Activated CD4-positive, CD25-positive, alpha-beta regulatory T cell treated with anti-CD3 and anti-CD28 coated beads, Interleukin-2, amount 50 U/mL, for 16 hours (primary cell): ENCODE results near the gene TSPAN33.
"Not testable (repeated sequence)": the region's sequence is repeated elsewhere in the genome, so short reads cannot be mapped to it uniquely, and the experiment has no call there.

Experiments
- DNase-seq: peaks from one replicate; pipeline ENCODE4 v3.0.0-alpha.2; 2020; ENCODE audit warnings: low read depth, low spot score

The TSPAN33 gene, protein sequence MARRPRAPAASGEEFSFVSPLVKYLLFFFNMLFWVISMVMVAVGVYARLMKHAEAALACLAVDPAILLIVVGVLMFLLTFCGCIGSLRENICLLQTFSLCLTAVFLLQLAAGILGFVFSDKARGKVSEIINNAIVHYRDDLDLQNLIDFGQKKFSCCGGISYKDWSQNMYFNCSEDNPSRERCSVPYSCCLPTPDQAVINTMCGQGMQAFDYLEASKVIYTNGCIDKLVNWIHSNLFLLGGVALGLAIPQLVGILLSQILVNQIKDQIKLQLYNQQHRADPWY

DNA sequence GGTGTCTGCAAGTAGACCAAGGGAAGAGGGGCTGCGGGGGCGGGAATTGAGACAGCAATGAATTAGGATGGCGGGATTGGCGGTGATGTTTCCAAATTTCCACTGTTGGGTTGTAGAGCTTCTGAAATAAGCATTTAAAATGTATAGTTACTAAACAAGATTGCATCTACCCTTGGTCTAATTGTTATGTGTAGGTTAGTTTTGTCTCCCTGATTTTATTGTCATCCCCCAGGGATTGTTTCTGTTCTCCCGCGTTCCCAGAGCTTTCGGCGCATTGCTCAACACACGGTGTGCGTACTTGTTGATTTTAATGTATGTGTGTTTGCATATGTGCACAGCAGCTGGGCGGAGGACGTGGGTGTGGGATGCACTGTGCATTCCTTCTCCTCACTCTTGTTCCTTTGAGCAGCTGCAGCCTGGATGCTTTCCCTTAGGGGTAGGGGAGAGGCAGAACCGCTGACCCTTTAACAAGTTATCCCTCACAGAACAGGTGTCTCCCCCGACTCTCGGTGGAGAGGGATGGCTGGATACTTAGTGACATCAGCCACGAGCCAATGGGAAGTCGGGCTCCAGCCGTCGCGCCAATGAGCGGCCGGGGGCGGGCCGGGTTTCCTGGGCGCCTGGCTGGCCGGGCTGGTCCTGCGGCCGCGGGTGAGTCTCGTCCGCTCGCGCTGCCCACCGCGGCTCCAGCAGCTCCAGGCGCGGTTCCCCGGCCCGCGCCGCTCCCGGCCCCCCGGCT, at the start of gene TSPAN33:
TSS of gene TSPAN33 (plus strand) at position 613 of the 739 bp plus-strand sequence. CDS start 274 bp downstream, outside the sequence.
- peak; percentile 44 for DNase-seq

DNA sequence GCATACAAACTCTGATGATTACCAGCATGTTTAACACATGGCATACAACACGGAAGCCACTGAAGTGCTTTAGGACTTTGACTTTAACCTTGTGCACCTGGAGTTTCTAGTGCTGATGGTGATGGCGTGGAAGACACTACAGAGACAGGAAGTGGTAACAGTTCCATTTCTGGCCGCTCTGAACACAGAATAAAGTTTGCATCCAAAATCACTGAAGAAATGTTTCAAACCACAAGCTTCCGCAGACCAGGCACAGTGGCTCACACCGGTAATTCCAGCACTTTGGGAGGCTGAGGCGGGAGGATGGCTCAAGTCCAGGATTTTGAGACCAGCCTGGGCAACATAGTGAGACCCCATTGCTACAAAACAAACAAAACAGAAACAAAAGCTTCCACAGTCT, 49.2 kb upstream of the TSPAN33 start:
- DNase-seq = no peak

DNA sequence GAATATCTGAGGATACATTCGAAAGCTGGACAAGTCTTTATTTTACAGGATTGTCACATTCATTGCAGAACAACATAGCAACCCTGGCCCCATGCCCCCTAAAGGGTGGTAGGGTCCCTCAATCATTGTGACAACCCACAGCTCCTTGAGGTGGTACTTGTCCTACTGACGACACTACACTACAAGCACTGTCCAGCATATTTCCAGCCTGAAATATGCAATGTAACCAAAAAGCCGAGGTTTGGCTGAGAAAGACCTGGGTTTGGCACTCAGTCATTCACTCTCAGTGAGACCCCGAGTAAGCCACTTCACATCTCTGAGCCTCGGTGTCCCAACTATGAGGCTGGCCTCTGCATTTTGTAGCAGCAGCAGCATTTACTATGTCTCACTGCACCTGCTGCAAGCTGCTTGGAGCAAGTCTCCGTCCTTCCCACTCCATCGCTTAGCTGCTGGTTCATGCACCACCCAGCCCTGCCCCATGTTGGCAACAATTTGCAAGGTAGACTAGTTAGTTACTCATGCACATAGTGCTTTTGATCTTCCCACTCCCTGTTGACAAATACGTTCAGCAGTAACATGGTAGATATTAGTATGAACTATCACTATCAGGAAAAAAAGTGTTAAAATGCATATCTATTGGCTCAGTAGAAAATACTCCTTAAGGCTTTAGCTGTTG, 46.0 kb upstream of the TSPAN33 start:
- no peak for DNase-seq

DNA sequence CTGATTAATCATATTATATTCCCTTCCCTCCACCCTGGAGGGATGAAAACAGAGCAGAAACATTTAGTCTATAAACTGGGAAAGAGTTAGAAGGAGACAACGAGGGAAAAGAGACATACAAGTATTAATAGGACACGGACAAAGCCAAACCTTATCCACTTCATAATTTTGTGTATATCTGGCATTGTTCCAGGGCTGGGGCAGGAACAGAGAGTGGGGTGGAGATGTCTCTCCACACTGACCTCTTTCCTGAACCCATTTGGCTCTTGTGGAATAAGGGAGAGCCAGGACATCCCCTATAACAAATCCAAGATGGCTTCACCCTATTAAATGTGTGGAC, 43.7 kb upstream of the TSPAN33 start:
- DNase-seq = no peak

DNA sequence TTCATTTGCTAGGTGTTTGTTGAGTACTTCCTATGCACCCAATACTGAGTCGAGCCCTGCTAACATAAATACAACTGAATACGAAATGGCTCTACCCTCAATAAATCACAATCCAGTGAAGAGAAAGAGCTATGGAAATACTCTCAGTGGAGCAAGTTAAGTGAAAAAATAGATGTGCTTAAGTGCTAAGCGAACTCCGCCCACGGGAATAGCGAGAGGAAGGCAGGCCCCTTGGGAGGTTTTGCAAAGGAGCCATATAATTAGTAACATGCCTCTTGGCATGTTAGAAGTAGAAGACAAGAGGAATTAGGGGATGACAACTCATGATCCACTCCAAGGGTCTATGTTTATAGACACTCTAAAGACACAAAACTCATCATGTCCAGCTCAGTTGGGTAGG, 42.8 kb upstream of the TSPAN33 start:
- no peak for DNase-seq

DNA sequence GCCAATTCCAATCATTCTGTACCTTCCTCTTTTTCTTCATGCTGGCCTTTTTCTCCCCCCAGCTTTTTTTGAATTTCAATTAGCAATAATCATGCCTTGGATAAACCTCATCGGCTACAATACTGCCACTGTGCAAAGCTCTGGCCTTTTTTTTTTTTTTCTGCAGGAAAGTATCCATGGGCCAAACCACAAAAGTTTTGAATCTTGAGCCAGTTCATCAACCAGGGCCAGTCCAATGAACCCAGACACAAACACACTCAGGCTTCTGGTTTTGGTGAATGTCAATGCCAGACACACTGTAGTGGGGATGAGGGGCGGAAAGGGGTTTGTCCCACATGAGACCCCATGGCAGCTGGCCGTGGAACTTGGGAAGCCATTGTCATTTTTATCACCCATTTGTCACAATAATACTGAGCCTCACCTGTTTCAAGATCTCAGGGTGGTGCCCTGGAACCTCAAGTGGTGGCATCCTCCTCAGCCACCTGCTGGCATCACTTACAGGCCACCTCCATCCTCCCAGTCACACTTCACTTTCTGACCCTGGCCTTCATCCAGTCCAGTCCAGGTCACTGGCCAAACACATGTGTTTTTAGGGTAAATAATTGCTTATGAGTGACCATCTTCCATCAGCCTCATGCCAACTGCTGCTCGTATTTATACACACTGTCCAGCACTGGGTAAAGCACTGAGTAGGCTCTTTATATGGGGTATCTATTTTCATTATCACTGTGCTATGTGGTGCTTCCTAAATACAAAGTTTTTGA, 40.8 kb upstream of the TSPAN33 start:
- DNase-seq = no peak

DNA sequence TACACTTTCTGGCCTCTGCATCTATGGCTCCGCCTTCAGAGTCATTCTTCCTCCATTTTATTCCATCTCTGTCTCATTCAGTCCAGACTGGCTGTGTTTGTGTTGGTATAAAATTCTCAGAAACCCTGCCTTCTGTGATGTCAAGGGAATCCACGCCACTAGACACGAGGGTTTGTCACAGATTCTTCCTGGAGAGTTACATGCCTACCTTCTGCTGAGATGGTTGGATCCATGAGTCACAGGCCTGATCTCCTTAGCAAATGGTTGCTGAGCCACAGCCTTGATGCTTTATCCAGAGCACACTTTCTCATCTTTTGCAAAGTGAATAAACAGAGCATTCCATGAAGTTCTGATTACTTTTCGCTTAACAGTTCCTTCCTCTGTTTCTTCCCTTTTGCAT, 35.9 kb upstream of the TSPAN33 start:
- no peak for DNase-seq

DNA sequence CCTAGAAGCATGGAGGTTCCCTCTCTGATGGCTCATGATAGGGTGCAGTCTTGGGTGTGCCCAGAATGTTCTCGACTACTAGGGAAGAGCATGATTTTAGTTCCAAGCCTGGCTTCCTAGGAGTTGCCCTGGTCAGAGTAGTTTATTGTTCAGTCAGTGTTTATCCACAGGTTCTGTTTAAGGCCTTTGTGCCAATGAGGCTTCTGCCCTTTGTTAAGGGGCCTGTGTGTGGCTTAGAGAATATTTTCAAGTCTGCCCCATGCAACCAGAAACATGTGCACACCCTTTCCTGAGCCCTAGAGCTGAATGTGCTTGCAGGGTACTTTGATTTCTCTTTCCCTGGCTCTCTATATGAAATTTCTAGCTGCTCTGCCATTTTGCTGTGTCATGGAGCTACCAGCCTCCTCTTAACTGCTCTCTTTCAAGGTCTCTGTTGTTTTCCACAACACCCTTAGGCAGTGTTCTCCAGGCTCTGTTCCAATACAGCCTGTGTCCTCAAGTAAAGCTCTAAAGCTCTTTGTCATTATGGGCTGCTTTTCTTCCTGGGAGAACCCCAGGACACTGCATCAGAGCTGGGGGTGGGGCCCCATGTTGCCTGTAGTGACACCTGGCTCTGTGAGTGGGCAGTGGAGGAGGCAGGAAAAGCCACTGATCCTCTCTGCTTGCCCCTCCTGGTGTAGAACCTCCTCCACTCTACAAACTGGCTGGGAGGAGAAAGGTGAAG, 34.1 kb upstream of the TSPAN33 start:
- DNase-seq = no peak

DNA sequence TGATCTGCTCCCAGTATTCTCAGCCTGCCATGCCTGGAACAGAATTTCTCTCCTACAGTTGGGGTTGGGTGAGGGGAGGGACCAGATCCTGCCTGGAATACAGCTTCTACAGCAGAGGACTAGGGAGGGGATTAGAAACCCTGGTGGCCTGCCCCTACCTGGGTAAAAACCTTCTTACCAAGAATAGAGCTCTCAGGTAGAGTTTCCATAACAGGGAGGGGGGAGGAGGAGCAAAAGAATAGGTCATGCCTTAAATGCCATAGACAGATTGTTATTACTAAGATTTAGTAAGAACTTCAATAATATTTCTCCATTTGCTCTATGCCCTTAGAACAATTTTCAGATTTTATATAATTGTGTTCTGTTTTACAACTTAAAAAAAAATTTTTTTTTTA, 33.5 kb upstream of the TSPAN33 start:
- DNase-seq = no peak

DNA sequence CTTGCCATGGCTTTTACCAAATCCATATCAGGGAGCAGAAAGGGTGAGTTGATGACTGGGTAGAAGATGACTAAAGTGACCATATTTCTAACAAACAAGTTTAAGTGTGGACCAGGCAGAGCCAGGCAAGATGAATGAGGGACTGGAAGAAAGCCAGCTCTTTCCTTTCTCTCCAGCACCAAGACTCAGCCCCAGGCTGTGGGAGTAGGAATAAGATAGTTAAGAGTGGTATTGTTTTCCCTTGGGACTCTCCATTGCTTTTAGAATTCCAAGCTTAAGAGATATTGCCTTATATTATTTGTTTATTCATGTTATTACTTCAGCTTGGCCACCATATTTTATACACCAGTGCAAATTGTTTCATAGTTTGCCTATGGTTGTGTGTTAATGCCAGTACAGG, 28.8 kb upstream of the TSPAN33 start:
- no peak for DNase-seq

DNA sequence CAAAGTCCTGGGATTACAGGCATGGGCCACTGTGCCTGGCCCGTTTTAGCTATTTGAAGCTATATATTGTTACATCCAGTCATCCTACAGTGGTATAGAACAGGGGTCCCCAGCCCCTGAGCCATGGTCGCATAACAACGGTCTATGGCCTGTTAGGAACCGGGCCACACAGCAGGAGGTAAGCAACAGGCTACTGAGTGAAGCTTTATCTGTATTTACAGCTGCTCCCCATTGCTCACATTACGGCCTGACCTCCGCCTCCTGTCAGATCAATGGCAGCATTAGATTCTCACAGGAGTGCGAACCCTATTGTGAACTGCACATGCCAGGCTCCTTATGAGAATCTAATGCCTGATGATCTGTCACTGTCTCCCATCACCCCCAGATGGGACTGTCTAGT, 26.3 kb upstream of the TSPAN33 start:
- DNase-seq = no peak

DNA sequence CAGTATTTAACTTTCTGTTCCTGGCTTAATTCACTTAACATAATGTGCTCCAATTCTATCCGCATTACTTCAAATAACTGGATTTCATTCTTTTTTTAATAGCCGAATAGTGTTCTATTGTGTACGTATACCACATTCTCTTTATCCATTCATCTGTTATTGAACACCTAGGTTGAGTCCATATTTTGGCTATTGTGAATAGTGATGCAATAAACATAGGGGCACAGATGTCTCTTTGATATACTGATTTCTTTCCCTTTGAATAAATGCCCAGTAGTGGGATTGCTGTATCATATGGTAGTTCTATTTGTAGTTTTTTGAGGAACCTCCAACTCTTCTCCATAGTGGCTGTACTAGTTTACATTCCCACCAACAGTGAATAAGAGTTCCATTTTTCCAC, 25.5 kb upstream of the TSPAN33 start:
- DNase-seq = no peak

DNA sequence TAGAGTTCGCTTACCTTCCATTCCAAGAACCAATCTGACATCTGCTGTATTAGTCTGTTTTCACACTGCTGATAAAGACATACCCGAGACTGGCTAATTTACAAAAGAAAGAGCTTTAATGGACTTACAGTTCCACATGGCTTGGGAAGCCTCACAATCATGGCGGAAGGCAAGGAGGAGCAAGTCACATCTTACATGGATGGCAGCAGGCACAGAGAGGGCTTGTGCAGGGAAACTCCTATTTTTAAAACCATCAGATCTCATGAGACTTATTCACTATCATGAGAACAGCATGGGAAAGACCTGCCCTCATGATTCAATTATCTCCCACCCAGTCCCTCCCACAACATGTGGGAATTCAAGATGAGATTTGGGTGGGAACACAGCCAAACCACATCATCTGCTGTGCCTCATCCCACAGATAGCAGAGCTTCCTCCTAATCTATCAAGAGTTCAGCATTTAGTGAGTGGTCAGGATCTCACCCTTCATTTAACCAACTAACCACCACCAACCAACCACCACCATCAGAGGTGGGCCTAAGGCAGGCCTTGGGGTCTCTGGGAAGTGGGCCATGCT, 22.9 kb upstream of the TSPAN33 start:
- DNase-seq = not testable (repeated sequence)

DNA sequence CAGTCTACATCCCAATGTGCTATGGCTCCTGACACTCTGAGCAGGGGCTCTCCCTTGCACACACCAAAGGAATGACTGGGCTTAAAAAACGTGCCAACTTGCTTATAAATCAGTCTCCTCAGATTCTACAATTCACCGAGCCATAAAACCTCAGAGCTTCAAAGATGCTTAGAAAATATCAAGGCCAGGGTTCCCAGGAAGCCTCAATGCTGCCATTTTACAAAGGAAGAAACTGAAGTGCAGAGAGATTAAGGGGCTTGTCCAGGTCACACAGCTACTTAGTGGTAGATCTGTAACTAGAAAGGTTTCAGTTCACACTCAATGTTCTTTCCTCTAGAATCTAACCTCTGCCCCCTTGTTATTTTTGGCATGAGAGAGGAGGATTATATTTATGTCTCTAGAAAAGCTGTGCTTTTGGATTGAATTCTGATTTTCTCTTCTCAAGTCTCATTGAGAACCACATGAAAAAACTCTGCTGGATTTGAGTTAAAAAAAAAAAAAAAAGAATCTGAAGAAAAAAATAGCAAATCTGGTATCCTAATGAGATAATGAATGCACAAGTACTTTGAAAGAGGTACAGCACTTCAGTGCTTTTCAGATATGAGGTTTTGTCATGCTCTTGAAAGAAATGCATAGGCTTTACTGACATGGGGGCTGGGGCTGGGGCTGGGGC, 22.3 kb upstream of the TSPAN33 start:
- no peak for DNase-seq

DNA sequence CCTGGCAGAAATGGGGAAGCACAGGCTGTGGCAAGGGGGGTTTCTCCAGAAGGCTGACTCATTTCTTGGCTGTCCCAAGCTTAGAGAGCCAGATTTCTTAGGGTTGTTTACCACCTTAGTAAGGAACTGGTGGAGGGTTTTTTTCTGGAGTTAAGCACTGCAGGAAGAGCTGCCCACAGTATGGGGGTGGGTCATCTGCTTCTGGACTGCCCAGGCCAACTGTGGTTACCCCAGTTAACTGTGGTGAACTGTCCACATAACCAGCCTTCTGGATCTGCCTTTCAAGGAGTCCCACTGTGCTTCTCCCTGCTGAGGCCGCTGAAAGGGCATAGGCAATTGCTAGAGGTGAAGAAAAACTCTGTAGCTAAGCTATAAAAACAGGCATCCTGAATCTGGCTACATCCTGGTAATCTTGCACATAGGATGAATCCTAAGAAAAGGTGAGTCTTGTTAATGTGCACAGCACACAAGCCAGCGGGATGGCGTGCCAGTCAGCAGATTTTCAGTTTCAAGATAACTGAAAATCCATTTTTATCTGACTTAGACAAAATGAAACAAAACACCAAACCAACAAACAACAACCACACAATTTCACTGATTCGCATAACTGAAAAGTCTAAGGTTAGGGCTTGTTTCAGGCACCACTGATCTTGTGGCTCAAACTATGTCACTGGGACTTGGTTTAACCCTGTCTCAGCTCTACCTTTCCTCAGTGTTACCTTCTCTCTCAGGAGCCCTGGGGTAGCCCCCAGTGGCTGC, 21.6 kb upstream of the TSPAN33 start:
- DNase-seq = no peak

DNA sequence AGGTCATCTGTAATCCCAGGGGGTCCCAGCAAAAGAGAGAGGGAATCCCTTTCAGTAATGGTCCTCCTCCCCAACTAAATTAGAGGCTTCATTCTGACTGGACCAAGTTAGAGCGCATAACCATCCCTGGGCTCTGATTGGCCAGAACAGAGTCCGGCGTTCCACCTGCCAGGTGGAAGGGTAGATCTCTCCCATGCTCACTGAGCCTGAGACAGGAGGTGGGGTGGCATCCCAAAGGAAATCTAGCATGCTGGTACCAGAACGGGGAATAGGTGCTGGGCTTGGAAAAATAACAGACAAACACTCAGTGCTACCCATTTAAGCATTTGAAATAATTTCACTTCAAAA, 21.0 kb upstream of the TSPAN33 start:
- no peak for DNase-seq

DNA sequence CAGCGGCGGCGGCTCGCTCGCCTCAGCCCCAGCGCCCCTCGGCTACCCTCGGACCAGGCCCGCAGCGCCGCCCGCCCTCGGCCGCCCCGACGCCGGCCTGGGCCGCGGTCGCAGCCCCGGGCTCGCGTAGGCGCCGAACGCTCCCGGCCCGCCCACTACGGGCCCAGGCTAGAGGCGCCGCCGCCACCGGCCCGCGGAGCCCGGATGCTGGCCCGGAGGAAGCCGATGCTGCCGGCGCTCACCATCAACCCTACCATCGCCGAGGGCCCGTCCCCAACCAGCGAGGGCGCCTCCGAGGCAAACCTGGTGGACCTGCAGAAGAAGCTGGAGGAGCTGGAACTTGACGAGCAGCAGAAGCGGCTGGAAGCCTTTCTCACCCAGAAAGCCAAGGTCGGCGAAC, 18.2 kb upstream of the TSPAN33 start:
- no peak for DNase-seq

DNA sequence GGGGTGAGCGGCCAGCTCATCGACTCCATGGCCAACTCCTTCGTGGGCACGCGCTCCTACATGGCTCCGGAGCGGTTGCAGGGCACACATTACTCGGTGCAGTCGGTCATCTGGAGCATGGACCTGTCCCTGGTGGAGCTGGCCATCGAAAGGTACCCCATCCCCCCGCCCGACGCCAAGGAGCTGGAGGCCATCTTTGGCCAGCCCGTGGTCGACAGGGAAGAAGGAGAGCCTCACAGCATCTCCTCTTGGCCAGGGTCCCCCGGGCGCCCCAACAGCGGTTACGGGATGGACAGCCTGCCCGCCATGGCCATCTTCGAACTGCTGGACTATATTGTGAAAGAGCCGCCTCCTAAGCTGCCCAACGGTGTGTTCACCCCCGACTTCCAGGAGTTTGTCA, 17.4 kb upstream of the TSPAN33 start:
- DNase-seq = no peak

DNA sequence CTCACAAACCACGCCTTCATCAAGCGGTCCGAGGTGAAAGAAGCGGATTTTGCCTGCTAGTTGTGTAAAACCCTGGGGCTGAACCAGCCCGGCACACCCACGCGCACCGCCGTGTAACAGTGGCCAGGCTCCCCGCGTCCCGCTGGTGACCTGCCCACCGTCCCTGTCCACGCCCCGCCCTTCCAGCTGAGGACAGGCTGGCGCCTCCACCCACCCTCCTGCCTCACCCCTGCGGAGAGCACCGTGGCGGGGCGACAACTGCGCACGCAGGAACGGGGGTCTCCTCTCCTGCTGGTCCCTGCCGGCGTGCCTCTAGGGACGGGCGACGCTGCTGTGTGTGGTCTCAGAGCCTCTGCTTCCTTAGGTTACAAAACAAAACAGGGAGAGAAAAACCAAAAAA, 16.9 kb upstream of the TSPAN33 start:
- no peak for DNase-seq
